GM18868 (cell line): Measurements from ENCODE around the gene TMEM234.

Source experiments
- ATAC-seq: cut with Tn5 transposase; IDR thresholded peaks from one replicate; pipeline ENCODE4 v1.9.1; 2021; ENCODE audit warnings: mild to moderate bottlenecking, moderate library complexity; ENCODE audit not compliant: unreplicated experiment

TMEM234 gene

GRCh38 chr1:32240140-32240951 lies 18.2 kb upstream of the TMEM234 start:
- ATAC-seq: no peak

GRCh38 chr1:32239790-32240139 lies 17.6 kb upstream of the TMEM234 start:
- no peak for ATAC-seq

GRCh38 chr1:32239337-32239736 lies 17.2 kb upstream of the TMEM234 start:
- ATAC-seq: no peak

- ATAC-seq: no peak
Observed at GRCh38 chr1:32234792-32235191, 12.6 kb upstream of the TMEM234 start.

GRCh38 chr1:32232558-32233304 lies 10.6 kb upstream of the TMEM234 start:
- ATAC-seq: no peak

- no peak for ATAC-seq
Observed at GRCh38 chr1:32231843-32232432, 9.8 kb upstream of the TMEM234 start.

GRCh38 chr1:32228771-32229170 lies 6.6 kb upstream of the TMEM234 start:
- ATAC-seq: no peak

GRCh38 chr1:32224285-32224684 lies 2.1 kb upstream of the TMEM234 start:
- ATAC-seq: no peak

- no peak for ATAC-seq
Observed at GRCh38 chr1:32223683-32224082, 1.5 kb upstream of the TMEM234 start.

GRCh38 chr1:32221581-32221979 lies 573 bp downstream of the TMEM234 start:
- ATAC-seq: no peak

- no peak for ATAC-seq
Observed at GRCh38 chr1:32220746-32221580, 1.2 kb downstream of the TMEM234 start.

- no peak for ATAC-seq
Observed at GRCh38 chr1:32219022-32219421, 3.1 kb downstream of the TMEM234 start.

GRCh38 chr1:32216566-32216965 lies 5.6 kb downstream of the TMEM234 start:
- ATAC-seq: no peak

GRCh38 chr1:32215629-32216480 lies 6.3 kb downstream of the TMEM234 start:
- ATAC-seq: no peak

- ATAC-seq: no peak
Observed at GRCh38 chr1:32208891-32209328, 13.2 kb downstream of the TMEM234 start, which contains the start of gene DCDC2B. DCDC2B (plus strand) TSS chr1:32209089; CDS start chr1:32209094, 5 bp downstream.

GRCh38 chr1:32208469-32208868 lies 13.7 kb downstream of the TMEM234 start:
- no peak for ATAC-seq

GRCh38 chr1:32205401-32206370 lies 16.5 kb downstream of the TMEM234 start, which contains the start of gene IQCC:
IQCC (plus strand) TSS chr1:32205671; CDS start chr1:32205682, 11 bp downstream.
- ATAC-seq: peak; percentile 40

GRCh38 chr1:32204943-32205361 lies 17.2 kb downstream of the TMEM234 start:
- no peak for ATAC-seq
